H7 (cell line): ENCODE results near the gene PRM1. TPM values are rescaled to one million over a fixed set of nuclear protein-coding genes. Genes with fewer than 3 reads are reported as not detected.
"Not testable (repeated sequence)": the region's sequence is repeated elsewhere in the genome, so short reads cannot be mapped to it uniquely, and the experiment has no call there.

Experiments used
- DNase-seq: peaks from one replicate; pipeline ENCODE4 v3.0.0; 2012
- H3K27me3 ChIP-seq: 2 replicates; pipeline ENCODE4 v1.6.0; 2011; ENCODE audit warnings: mild to moderate bottlenecking, low read length; ENCODE audit not compliant: control insufficient read depth, insufficient read depth
- H3K36me3 ChIP-seq: replicated peaks from 2 replicates; pipeline ENCODE4 v1.5.1; 2011; ENCODE audit warnings: low read length; ENCODE audit not compliant: control insufficient read depth, insufficient read depth
- H3K4me3 ChIP-seq: 2 replicates; pipeline ENCODE4 v1.5.1; 2011; ENCODE audit warnings: low read depth, mild to moderate bottlenecking, control low read depth, low read length, moderate library complexity; ENCODE audit not compliant: insufficient read depth
- total RNA-seq: library from RNA; depleted of rRNA; stranded (reverse); fragments of >200 nt; shearing (Covaris generic); gene quantifications from 2 replicates; pipeline ENCODE4 v1.2.3, GENCODE V29; 2014

The PRM1 gene
- total RNA-seq, 1 experiment from 2014 or later, result not detected

DNA sequence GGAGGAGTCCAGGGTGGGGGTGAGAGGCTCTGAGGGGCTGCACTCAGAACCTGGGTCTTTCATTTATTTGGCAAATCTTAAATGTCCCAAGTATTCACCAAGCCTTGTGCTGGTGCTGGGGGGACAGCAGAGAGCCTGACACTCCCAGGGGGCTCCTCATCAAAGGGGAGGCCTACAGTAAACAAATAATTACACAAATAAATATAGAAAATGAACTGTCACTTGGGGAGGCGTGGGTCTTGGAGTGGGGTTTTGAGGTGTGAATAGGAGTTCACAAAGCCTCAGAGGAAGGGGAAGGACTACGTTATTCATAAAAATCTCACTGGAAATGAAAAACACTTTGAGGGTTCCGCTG, 15.2 kb upstream of the PRM1 start:
- no peaks in the 10 kb centered on the region for H3K27me3 ChIP-seq
- no peaks in the 10 kb centered on the region for H3K36me3 ChIP-seq
- no peak overlapping the region for H3K4me3 ChIP-seq

DNA sequence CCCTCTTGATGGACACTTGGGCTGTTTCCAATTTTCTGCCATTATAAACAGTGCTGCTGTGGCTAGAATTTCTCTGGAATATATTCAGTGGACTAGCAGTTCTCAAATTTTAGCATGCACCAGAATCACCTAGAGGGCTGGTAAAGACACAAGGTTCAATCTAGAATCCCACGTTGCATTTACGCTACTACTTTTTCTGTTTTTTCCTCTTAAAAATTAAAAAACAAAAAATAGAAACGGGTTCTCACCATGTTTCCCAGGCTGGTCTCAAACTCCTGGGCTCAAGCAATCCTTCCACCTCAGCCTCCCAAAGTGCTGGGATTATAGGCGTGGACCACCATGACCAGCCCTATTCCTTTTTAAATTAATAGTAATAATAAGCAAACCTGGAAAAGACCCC, 14.5 kb upstream of the PRM1 start:
- H3K27me3 ChIP-seq, result no peaks in the 10 kb centered on the region
- H3K36me3 ChIP-seq, result no peaks in the 10 kb centered on the region
- no peak overlapping the region for H3K4me3 ChIP-seq
- DNase-seq, result no peak

More for the DNA sequence above, 15.2 kb upstream of the PRM1 start:
- no peak for DNase-seq

DNA sequence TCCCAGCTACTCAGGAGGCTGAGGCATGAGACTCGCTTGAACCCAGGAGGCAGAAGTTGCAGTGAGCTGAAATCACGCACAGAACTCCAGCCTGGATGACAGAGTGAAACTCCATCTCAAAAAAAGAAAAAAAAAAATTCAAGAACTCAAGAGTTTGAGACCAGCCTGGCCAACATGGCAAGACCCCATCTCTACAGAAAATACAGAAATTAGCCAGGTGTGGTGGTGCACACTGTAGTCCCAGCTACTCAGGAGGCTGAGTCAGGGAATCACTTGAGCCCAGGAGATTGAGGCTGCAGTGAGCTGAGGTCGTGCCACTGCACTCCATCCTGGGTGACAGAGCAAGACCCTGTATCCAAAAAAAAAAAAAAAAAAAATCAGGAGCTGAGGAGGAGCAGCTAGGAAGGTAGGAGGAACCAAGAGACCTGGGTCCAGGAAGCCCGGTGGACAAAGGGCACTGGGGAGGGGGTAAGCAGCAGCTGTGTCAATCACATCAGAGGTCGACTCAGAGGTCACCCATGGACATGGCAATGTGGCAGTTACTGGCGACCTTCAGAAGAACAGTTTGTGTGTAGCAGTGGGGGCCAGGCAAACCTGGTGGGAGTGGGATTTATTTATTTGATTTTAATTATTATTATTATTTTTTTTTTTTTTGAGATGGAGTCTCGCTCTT, 11.1 kb upstream of the PRM1 start:
- H3K4me3 ChIP-seq, result no peak overlapping the region

DNA sequence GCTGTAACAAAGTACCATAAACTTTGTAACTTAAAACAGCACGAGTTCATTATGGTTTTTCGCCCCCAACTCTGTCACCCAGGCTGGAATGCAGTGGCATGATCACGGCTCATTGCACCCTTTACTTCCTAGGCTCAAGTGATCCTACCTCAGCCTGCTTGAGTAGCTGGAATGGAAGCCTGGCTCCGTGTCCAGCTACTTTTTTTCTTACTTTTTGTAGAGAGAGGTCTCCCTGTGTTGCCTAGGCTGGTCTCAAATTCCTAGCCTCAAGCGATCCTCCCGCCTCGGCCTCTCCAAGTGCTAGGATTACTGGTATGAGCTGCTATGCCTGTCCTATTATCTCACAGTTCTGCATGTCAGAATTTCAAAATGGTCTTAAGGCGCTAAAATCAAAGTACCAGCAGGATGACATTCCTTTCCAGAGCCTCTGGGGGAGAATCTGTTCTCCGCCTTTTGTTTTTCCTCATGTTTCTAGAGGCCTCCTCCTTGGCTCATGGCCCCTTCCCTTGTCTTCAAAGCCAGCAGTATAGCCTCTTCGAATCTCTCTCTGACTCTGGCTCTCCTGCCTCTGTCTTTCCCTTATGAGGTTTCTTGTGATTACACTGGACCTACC, 10.1 kb upstream of the PRM1 start:
- DNase-seq, result peak; percentile 61
- H3K36me3 ChIP-seq, result no peaks in the 10 kb centered on the region
- no peak overlapping the region for H3K4me3 ChIP-seq

More for the DNA sequence above, 11.1 kb upstream of the PRM1 start:
- no peak for DNase-seq
- no peaks in the 10 kb centered on the region for H3K36me3 ChIP-seq
- no peaks in the 10 kb centered on the region for H3K27me3 ChIP-seq

DNA sequence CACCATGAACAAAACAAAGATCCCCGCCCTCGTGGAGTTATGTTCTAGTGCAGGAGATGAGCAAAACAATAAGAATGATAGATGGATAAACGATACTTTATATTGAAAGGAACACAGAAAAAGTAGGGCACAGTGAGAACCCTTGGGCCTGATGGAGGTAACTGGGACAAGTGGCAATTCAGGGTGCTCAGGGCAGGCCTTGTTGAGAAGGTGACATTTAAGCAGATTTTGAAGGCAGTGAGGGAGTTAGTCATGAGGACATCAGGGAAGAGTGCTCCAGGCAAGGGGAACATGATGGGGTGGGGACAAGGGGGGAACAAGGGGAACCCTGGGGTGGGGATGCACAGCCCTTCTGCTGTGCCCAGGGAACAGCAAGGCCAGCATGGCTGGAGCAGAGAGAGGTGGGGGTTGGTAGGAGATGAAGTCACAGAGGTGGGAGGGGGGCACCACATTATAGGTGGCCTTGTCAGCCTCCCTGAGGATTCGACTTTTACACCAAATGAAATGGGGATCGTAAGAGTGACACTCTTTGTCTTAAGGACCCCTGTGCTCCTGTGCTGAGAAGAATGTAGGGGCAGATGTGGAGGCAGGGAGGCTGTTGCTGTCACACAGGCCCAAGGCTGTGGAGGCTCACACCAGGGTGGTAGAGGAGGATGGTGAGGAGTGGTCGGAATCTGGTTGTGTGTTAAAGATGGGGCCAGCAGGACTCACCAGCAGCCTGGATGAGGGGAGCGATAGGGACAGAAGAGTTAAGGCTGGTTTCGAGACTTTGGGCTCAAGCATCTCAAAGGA, 9.2 kb upstream of the PRM1 start:
- H3K4me3 ChIP-seq, result no peak overlapping the region
- no peaks in the 10 kb centered on the region for H3K27me3 ChIP-seq
- DNase-seq, result no peak
- H3K36me3 ChIP-seq, result no peaks in the 10 kb centered on the region

More for the DNA sequence above, 10.1 kb upstream of the PRM1 start:
- H3K27me3 ChIP-seq, result no peaks in the 10 kb centered on the region

DNA sequence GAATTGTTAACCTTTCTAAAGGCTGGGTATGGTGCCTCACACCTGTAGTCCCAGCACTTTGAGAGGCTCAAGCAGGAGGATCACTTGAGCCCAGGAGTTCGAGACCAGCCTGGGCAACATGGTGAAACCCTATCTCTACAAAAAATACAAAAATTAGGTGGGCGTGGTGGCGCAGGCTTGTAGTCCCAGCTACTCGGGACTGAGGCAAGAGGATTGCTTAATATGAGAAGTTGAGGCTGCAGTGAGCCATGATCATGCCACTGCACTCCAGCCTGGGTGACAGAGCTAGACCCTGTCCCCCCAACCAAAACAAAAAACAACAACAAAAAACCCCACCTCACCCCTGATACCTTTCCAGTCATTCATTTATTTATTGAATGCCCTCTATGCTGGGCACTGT, 8.6 kb upstream of the PRM1 start:
- H3K4me3 ChIP-seq, H3K36me3 ChIP-seq, H3K27me3 ChIP-seq, DNase-seq: not testable (repeated sequence)

DNA sequence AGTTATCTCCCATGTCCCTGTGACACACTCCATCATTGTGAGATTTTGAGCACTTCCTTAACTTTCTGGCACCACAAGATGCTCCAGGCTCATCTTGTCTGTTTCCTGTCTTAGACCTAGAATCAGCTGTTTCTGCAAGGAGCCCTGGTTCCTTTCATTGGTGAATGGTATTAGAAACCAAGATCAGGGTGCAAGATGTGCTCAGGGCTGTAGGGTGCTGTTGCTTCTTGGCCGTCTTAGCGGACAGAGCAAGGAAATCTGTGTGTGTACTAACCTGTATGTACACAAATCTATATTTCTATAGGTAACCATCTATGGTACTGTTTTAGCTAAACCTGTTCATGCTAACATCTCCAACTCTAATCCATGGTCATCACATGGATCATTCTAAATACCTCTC, 8.1 kb upstream of the PRM1 start:
- DNase-seq, result no peak
- no peak overlapping the region for H3K4me3 ChIP-seq
- no peaks in the 10 kb centered on the region for H3K36me3 ChIP-seq
- H3K27me3 ChIP-seq, result no peaks in the 10 kb centered on the region

DNA sequence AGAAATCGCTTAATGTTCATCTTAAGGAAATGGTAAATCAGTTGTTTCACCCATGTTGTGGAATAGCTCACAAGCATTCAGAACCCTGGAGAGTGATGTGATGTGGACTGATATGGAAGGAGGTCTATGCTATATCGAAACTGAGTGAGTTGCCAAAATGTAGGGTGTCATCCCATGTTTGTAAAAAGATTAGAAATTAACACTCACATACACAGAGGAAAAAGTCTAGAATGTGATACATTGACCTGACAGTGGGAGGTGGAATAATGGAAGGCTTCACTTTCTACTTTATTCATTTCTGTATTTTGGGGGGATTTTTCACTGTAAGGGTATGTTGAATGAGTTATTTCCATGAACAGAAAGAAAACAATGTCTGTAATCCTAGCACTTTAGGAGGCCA, 4.7 kb upstream of the PRM1 start:
- Histone ChIP-seq H3K36me3 (no peaks in the 10 kb centered on the region), H3K4me3 (no peak overlapping the region), H3K27me3 (no peaks in the 10 kb centered on the region)
- DNase-seq, result no peak

DNA sequence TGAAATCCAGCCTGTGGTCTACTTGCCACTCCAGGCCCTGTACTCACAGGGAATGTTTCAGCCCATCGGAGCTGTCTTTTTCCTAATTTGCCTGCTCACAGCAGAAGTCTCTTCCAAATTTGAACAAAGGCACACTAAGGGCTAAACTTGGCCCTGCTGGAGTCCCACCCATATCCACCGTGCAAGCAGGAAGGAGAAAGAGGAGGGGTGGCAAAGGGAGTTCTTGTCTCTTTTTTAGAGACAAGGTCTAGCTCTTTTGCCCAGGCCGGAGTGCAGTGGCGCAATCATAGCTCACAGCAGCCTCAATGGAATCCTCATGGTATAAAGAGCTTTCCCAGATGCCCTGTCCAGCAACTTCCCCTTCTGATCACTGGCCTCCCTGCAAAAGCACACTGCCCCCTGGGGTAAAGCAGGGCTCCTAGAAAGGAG, 2.7 kb upstream of the PRM1 start:
- DNase-seq, result no peak

DNA sequence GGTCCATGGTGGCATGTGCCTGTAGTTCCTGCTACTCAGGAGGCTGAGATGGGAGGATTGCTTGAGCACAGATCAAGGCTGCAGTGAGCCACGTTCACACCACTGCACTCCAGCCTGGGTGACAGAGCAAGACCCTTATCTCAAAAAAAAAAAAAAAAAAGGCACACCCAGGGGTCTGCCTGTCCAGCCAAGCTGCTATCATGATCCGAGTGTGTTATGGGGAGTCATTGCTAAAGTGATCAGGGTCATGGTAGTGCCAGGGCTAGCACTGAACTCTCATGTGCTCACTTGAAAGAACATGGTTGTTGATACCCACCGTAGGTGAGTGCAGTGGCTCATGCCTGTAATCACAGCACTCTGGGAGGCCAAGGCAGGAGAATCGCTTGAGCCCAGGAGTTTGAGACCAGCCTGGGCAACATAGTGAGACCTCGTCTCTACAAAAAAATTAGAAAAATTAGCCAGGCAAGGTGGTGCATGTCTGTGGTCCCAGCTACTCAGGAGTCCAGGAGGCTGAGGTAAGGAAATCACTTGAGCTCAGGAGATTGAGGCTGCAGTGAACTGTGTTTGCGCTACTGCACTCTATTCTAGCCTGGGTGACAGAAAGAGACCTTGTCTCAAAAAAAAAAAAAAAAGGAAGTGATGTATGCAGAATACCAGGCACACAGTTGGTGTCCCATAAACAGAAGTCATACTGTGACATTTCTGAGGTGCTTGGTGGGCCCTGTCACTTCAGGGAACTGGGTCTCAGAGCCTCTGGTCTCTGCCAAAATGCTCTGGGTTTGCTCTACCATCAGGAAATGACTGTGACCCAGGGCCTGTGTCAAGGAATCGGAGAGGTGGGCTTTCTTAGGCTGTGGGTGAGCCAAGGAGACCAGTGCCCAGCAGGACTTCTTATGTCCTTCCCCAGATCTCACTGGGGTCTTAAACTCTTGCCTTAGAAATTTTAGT, 2.2 kb downstream of the PRM1 start:
- H3K4me3 ChIP-seq, result no peak overlapping the region
- no peak for DNase-seq
- H3K27me3 ChIP-seq, result no peaks in the 10 kb centered on the region
- H3K36me3 ChIP-seq, result no peaks in the 10 kb centered on the region

More for the DNA sequence above, 2.7 kb upstream of the PRM1 start:
- Histone ChIP-seq H3K36me3 (no peaks in the 10 kb centered on the region), H3K27me3 (no peaks in the 10 kb centered on the region), H3K4me3 (no peak overlapping the region)

DNA sequence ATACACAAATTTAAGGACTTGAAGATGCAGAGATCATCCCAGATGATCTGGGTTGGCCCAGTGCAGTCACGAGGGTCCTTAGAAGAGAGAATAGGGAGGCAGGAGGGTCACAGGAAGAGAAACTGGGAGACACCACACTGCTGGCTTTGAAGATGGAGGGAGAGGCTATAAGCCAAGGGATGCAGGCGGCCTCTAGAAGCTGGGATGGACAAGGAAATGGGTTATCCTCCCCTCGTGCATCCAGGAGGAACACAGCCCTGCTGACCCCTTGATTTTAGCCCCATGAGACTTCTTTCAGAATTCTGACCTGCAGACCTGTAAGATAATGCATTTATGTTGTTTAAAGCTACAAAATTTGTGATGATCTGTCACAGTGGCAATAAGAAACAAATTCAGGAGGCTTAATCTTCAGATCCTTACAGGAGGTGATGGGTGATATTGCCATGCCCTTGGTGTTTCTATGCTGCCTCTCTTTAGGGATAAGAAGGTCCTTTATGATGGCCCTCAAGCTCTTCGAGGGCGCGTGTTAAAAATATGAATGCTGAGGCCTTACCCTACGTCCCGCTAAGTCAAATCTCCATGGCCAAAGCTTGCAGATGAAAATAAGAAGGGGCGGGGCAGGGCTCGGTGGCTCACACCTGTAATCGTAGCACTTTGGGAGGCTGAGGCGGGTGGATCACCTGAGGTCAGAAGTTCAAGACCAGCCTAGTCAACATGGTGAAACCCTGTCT, 3.4 kb downstream of the PRM1 start:
- no peaks in the 10 kb centered on the region for H3K27me3 ChIP-seq
- no peak for DNase-seq
- no peaks in the 10 kb centered on the region for H3K36me3 ChIP-seq
- no peak overlapping the region for H3K4me3 ChIP-seq

DNA sequence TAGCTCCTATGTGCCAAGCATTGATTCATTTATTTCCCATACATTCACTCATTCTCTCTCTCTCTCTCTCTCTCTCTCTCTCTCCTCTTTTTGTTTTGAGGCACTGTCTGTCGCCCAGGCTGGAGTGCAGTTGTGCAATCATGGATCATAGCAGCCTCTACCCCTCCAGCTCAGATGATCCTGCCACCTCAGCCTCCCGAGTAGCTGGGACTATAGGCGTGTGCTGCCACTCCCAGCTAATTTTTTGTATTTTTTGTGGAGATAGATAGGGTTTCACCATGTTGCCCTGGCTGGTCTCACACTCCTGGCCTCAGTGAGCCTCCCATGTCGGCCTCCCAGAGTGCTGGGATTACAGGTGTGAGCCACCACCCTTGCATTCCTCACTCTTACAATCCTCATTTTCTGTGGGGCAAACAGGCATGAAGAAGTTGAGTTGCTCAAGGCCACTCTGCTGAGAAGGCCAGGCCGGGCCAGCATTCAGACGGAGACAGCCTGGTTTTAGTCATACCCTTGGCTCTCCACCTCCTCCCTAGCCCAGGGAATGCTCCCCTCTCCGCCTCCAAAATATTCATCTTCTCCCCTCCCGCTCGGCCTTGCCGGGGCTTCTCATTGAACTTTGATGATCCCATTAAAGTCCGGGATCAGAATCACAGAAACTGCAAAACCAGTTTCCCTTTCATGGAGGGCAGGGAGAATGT, 4.1 kb downstream of the PRM1 start:
- no peak overlapping the region for H3K4me3 ChIP-seq
- DNase-seq, result no peak
- H3K36me3 ChIP-seq, result no peaks in the 10 kb centered on the region
- no peaks in the 10 kb centered on the region for H3K27me3 ChIP-seq

DNA sequence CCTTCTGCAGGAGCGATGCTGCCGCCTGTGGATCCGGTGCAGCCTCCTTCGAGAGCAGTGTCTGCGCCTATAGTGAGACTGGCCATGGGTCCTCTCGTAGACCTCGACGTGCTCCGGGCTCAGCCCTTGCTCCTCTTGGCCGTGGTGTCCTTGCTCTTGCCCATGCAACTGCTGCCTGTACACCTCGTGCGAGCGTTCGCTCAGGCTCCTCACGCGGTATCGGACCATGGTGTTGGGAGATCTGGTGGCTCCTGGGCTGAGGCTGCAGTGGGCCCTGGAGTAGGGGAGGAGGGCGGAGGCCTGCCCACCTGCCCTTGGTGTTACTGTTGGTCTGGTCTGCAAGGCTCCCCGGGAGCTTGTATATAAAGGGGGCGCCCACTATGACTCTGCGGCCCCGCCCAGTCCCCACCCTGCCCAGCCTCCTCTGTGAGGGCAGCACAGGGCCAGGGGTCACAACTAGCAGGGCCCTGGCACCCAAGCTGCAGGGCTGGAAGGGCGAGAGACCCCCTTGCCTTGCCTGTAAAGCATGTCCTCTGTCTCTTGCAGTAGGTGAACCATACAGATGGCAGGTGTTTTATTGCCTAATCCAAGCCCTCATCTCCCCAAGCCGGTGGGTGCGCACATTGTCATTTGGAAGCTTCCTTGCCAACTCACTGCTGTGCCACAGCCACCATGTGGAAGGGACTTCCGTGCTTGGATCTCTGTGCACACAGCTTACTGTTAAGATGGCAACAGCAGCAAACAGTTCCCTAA, 4.8 kb downstream of the PRM1 start, which contains the start of gene PRM2:
TSS of gene PRM2 (minus strand) at position 338 of the 753 bp plus-strand sequence. CDS start at position 228, 110 bp downstream.
- Histone ChIP-seq H3K4me3 (no peak within 1 kb of the TSS), H3K36me3 (no peaks in the 10 kb centered on the region), H3K27me3 (no peaks in the 10 kb centered on the region)
- no peak for DNase-seq
